GM18517 (cell line): ENCODE data around the gene SUSD6.

Experiments
- ATAC-seq: cut with Tn5 transposase; IDR thresholded peaks from one replicate; pipeline ENCODE4 v1.9.1; 2021; ENCODE audit warnings: mild to moderate bottlenecking, moderate library complexity; ENCODE audit not compliant: unreplicated experiment

SUSD6 gene, protein sequence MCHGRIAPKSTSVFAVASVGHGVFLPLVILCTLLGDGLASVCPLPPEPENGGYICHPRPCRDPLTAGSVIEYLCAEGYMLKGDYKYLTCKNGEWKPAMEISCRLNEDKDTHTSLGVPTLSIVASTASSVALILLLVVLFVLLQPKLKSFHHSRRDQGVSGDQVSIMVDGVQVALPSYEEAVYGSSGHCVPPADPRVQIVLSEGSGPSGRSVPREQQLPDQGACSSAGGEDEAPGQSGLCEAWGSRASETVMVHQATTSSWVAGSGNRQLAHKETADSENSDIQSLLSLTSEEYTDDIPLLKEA

DNA sequence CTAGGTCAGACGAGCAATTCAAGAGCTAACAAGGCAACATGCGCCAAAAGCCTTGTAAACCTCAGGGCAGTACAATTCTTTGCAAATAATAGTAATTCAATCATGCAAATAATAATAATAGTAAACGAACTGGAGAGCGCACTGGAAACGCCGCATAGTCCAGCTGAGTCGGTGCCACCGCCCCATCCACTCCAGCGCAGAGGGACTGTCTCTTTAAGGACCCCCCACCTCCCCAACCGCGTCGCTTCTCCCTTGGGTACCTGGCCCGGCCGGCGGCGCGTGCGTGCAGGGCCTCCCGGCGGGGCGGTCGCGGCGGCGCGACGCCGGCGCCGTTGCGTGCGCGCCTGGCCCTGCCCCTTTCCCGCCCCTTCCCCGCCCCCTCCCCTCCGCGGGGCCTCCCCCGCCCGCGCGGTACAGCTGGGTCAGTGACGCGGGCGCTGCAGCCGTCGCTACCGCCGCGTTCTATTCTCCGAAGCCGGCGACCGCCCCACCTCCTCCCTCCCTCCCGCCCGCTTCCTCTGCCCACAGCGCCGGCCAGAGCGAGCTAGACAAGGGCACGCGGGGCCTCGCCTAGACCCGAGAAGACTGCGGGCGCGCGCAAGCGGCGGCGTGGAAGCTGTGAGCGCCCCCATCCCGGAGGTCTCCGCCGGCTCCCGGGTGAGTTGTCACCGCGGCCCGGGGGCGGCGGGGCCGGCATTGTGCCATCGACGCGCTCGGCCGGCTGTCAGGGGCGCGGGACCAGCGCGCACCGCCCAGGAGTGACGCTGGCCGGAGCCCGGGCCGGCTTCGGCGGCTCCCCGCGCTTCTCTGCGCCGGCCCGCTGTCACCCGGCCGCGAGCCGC is at the start of gene SUSD6:
SUSD6 (plus strand) TSS at position 425 of the 842 bp plus-strand sequence. CDS start 46,997 bp downstream, outside the sequence.
- ATAC-seq, result peak; percentile 45

DNA sequence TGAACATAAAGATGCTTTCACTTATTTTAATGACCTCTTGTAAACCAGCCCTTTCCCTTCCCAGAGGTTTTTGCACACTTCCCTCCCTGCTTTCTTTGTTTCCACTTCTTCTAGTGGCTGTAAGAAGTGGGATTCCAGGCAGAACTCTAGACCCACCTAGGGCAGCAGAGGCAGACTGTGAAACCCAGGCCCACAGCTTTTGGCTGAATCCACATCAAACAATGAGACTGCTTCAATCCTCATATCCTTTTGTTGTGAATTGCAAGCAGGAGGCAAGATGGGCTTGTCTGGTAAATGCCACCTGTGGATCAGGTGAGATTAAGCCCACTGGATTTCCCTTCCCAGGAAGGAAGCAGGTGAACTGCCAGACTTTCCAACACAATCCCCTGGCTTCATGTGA is 49.5 kb upstream of the SUSD6 start:
- ATAC-seq, result no peak

DNA sequence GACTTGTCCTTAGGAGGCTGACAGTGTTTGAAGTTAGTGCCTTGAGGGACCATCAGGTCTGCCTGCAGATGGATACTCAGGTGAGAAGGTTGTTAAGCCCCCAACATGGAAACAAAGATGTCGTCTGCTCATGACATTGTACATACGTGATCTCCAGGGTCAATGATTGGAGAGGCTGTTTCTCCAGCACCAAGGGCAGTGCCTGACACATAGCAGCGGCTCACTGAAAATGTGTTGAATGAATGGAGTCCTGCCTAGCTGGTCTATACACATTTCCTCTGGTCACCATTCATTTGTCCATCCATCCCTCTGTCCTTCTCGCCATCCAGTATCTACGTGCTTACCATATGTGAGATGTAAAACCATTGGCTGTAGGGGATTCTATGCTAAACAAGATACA is 43.8 kb upstream of the SUSD6 start:
- ATAC-seq, result no peak

DNA sequence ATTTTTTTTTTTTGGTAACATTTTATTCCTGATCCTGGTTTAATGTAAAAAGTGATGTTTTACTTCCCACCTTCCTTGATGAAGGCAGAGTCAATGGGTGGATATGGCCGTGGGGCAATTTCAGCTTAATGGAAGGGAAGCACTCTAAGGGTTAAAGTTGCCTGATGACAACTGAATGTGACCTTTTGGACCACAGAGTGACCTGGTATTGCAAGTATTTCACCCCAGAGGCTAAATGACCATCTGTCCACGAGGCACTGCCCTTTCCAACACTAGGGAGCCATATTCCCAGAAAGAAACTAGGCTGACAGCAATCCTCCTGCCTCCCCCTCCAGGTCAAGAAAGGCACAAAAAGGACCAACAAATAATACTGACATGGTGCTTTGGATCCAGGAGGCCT is 41.5 kb upstream of the SUSD6 start:
- ATAC-seq, result no peak

DNA sequence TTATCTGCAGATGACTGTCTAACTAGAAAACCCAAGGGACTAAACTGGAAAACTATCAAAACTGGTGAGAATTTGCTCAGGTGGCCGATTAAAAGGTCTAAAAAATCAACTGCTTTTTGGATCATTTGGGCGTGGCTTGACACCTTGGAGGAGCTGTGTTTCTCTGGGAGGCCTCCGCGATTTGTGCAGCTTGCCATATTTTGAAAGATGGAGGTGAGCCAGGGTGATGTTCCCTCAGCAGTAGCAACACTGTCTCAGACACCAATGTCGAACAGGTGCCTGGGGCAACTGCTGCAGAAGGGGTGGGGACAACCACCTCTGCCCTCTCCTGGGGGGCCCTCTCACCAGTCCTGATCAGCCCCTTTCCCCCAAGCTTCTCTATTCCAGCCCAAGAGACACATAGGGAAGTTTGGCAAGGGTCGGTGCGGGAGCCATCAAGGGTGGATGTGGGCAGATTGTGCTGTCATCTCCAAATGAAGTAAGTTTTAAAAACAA is 40.5 kb upstream of the SUSD6 start:
- no peak for ATAC-seq

DNA sequence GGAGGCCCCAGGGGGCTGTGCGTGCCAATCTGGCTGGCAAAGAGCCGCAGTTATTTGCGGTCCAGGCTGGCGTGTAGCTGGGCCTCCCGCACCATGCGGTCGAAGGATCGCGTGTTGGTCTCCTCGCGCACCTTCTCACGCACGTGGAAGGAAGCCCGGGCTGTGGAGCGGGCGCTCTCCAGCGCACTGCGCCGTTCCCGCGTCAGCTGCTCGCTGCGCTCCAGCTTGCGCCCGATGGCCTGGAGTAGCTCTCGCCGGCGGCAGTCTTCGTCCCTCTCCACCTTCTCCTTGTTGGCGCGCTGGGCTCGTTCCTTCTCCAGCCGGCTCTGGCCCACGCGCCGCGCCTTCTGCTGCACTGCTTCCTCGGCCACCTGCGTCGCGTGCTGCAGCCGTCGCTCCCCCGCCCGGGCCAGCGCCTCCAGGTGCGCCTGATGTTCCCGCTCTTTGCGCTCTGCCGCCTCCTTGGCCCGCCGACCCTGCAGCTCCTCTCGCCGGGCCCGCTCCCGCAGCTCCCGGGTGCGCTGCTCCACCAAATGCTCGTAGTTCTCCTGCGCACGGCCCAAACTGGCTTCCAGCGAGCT is 39.9 kb upstream of the SUSD6 start:
- ATAC-seq, result no peak

DNA sequence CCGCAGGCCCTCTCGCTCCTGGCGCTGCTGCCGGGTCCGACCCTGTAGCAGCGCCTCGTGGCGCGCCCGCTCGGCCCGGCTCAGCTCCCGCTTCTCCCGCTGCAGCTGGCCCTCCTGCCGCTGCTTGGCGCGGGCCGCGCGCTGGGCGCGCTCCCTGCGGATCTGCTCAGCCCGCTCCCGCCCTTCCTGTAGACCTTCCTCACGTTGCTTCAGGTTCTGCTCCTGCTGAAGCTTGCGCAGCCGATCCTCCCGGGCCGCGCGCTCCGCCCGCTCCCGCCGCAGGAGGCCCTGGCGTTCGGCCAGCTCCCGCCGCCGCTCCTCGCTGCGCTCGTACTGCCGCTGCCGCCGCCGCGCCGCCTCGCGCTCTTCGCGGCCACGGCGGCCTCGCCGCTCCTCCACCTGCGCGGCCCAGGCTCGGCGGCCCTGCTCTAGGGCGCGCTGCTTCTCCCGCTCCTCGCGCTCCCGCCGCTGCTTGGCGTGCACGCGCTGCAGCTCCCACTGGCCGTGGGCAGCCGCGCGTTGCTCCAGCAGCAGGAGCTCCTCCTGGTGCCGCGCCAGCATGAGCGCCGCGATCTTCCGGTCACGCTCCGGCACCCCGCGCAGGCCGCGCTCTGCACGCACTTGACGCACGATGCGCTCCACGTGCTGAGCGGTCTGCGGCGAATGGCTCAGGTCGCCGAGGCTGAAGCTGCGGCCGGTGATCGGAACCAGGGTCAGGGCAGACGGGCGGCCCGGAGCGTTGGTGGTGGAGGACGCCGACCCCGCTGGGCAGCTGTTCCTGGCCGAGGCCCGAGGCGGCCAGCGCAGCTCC is 39.2 kb upstream of the SUSD6 start:
- no peak for ATAC-seq

DNA sequence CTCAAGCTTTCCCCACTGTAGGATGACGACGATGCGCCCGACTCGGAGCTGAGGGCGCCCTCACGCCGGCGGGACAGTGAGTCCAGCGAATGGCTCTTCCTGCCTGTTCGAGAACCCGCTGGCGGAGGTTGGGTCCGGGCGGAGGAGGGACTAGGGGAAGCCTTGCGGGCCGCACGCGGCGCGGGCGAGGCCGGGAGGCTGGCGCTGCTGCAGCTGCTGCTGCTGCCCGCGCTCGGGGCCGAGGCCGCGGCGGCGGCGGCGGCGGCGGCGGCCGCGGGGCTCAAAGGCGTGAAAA is 38.6 kb upstream of the SUSD6 start:
- ATAC-seq, result no peak

DNA sequence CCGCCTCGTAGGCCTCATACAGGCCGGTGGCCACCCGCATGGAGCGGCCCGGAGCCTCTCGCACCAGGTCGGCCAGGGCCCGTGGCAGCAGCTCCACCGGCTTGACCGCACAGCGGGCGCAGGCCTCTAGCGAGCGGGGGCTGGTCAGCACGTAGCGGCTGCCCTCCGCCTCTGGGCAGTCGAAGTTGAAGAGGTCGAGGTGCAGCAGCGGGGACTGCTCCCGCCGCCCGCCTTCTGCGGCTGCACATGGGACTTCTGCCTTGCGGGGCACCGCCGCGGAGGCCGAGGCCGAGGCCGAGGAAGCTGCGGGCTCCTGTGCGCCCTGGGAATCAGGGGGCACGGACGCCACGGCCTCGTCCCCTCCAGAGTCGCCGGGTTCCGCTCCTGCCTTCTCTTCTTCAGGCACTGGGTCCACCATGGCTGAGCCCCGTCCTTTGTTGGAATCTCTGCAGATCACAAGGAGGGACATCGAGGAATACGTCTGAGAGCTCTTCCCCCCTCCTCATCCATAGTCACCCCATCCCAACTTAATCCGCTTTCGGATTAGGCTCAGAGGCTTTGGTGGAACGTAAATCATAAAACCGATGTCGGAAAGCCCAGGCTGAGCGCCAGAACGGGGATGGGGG is 38.1 kb upstream of the SUSD6 start:
- ATAC-seq, result no peak

DNA sequence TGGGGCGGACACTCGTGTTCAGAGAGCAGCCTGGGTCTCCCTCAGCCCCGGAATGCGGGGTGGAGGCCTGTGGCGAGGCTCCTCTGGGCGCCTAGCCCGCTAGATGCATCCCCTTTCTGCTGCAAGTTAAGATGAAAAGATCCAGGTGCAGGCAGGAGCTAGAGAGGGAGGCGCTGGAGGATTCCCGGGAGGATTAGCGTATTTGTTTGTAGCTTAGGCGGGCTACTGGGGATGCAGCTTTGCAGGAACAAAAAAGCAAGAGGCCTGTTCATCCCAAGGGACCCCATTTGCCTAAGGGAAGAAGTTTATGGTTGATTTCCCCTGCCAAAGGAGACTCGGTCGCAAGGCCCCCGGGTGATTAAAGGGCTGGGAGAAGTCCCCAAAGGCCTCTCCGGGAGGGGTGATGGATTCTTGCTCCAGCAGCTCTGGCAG is 37.5 kb upstream of the SUSD6 start:
- ATAC-seq, result no peak

DNA sequence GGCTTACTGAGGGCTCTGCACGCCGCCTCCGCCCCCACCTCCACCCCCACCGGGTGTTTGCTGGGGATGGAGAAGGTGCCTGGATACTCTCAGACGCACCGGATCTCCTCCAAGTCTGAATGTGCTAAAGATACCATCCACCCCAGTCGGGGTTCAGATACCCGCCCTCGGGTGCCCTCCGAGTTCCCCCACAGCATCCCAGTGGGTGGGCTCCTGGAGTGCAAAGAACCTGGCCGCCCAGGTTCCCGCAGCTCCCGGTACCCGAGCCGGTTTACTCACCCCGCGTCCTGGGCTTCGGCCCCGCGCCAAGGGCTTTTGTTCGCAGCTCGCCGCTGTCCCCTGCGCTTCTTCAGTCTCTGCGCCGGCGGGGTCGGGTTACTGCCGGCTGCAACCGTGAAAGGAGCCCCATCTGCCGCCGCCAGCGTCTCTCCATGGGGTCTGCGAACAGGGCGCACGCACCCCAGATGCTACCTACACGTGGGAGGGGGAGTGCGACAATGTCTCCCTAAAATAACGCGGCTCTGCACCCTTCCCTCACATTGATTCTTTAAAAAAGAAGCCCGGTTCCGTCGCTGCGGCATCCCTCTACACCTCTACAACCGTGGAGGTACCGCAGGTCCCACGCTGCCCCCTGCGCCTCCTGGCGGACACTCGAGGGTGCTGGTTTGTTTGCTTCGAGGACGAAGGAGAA is 37.0 kb upstream of the SUSD6 start, which contains the start of gene CCDC177:
CCDC177 (minus strand) TSS at position 609 of the 691 bp plus-strand sequence. CDS start 1,249 bp downstream, outside the sequence.
- ATAC-seq, result no peak

DNA sequence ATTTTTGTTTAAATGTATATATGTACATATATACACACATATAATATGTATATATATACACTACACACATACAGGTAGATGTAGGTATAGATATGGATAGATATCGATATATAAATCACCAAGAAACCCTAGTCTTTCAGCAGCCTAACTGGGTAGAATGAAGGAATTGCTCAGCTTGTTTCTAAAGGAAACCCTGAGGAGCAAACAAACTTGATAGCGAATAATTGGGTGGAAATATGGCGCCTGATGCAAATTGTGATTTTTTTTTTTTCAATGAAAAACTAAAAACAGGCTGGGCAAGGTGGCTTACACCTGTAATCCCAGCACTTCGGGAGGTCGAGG is 36.5 kb upstream of the SUSD6 start:
- no peak for ATAC-seq

DNA sequence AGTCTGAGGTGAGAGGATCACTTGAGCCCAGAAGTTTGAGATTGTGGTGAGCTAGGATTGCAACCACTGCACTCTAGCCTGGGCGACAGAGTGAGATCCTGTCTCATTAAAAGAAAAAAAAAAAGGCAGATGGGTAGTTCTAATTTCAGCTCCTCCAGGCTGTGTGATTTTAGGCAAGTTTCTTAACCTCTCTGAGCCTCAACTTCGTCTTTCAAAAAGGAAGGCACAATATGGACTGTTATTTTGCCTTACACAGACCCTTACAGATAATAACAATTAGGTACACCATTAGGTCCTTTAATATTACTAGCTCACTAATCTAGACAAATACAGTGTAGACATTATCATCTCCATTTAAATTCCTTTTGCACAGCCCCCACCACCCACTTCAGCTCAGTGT is 31.9 kb upstream of the SUSD6 start:
- no peak for ATAC-seq

DNA sequence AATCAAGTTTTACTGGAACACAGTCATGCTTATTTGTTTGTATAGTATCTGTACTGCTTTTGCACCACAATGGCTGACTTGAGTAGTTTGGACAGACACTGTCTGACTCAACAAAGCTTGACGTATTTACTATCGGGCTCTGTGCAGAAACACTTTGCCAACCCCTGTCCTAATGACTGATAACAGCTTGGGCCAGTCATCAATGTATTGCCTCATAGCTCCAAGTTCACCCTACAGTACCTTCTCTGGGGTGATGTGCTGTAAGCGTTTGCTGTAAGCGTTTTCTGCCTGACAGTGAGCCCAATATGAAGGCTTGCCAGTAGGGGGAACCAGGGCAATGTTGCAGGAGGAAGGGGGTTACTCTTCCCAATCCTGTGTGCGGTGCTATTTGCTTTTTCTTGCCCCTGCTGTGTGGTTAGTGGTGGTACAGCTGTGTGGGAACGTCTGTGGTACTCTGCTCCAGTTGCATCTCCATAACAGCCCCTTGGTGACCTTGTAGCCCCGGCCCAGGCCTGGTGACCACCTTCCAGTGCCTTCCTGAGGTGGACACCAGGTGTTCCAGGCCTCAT is 31.3 kb upstream of the SUSD6 start:
- no peak for ATAC-seq

DNA sequence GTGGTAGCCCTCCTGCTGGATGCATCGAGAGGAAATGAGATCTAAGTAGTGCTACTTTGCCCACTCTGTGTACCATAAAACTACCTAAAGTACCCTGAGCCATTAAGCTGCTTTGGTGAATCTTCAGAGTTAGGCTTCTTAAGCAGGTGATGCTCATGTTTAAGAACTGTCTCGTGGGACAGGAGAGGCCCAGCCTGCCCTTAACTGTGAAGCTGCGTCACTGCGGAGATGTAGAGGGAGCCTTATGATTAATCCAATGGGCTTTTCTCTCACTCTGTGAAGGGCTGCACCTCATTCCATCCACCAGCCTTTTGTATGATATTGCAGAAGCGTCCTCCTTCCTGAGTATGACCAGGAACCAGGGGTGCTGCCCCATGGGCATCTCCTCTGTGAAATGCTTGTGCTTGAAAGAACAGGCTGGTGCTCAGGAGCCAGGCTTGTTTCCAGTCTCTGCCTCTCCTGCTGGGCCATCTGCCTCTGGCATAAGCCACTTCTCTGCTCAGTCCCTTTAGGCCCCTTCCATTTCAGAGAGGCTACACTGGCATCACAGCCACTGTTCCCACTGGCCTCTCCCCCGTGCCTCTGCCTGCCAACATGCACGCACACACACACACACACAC is 30.0 kb upstream of the SUSD6 start:
- no peak for ATAC-seq

DNA sequence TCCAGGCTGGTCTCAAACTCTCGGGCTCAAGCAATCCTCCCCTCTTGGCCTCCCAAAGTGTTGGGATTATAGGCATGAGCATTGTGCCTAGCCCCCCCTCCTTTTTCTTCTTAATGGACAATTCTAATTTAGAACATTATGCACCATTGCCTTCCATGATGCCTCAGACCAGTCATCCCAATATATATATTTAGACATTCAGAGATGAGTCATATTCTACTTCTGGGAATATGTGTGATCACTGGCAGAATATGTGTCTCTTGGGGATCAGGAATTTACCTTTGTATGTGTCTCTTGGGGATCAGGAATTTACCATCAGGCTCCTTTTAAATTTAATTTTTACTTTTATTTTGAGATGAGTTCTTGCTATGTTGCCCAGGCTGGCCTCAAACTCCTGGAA is 29.2 kb upstream of the SUSD6 start:
- ATAC-seq, result no peak

DNA sequence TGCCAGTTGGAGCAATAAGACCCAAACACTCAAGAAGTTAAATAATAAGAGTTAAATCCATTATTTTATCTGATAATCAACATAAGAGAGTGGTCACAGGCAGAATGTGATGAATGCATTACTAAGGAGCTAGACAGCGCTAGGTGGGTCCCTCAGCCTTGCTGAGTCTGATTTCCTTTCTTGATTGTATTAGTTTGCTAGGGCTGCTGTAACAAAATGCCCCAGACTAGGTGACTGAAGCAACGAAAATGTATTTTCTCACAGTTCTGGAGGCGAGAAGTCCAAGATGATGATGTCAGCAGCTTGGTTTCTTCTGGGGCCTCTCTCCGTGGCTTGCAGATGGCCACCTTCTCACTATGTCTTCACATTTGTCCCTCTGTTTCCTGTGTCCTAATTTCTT is 28.6 kb upstream of the SUSD6 start:
- ATAC-seq, result no peak

DNA sequence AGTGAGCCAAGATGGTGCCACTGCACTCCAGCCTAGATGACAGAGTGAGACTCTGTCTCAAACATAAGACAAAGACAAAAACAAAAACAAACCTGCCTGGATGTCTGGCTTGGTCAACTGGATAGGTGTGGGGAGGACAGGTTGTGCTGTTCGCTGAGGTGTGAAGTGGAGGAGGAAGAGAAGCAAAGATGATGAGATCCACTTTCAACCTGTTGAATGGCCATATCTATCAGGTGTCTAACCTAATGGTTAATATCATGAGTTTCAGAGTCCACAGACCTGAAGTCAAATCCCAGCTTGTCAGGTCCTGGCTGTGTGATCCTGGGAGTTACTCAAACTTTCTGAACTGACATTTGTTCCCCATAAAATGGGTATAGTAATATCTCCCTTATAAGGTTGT is 27.0 kb upstream of the SUSD6 start:
- ATAC-seq, result no peak

DNA sequence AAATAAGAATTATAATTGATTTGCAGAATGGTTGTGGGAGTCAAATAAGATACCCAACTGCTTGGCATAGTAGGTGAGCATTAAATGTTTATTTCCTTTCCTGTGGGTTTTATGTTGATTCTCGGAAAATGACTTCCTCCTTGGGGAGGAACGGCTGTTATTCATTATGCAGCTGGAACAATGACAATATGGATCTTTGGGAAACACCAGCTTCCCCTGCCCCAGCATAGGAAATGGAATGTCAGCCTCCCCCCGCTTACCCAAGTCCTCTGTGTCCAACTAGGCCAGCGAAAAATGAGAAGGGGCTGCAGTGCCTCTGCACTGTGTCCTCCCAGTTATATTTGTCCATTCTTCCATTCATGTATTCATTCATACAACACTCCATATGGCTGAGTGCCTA is 25.0 kb upstream of the SUSD6 start:
- no peak for ATAC-seq
